Activated CD8-positive, alpha-beta memory T cell treated with anti-CD3 and anti-CD28 coated beads, Interleukin-2, amount 50 U/mL, for 24 hours (primary cell): Measurements from ENCODE around the gene EDRF1.
"Not testable (repeated sequence)": the region's sequence is repeated elsewhere in the genome, so short reads cannot be mapped to it uniquely, and the experiment has no call there.

Experiments used
- DNase-seq: peaks from one replicate; pipeline ENCODE4 v3.0.0-alpha.2; 2020; ENCODE audit errors: extremely low read depth

EDRF1 gene

DNA sequence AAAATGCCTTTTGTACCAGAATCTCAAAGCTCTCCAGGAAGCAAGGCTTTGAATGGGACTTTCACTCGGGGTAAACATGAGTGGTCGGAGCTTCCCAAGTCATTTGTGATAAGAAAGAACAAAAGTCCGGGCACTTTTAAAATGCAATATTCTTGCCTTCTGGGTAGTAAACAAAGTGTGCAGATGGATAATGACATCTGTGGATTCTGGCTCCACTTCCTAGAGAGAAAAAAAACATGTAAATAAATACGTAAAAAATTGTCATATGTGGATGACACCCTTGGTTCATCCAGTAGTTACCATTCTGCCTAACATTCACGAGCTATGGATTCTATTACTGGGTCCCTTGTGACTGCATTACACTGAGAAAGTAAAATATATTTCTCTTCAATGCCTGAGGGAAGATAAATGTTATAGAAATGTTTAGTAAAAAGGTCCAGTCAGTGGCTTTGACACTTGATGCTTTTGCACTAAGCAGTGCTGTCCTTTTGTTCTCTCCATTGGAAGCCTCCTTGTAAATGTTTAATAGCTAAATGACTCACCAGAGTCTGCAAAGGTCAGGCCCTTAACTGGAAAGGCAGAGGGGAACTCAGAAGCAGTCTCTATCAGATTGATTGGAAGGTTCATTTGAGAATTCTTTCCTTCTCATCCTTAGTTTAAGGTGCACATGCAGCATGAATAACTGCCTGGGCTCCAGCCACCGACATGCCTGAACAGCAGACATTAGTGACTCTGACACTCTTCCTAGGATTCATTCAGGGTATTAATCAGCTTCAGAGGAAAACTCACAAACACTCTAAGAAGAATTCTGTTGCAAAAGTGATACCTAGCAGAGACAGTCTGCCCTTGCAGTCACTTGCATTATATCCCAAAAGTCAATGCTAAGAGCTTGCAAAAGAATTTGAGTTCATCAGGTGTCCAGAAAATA, 11.7 kb upstream of the EDRF1 start:
- no peak for DNase-seq

DNA sequence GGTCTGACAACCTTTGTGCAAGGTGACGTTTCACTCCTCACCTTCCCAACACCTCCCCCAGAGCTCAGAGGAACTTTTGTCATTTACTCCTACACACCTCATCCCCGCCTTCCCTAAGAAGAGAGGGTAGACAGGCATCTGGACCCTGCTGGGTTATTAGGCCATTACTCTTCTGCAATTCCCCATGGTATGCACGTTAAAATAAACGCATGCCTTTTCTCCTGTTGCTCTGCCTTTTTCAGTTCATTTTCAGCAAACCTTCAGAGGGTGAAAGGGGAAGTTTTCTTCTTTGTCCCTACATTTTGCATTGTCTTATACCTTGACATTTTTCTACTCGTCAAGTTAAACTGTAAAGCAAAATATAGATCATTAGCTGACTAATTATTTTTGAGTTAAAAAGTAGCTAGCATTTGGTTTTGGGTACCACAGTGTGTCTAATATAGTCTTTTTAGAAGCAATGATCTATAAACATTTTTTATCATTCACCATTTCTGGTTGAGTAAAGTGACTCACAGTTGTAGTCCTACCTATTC, 10.5 kb upstream of the EDRF1 start:
- DNase-seq, result no peak

DNA sequence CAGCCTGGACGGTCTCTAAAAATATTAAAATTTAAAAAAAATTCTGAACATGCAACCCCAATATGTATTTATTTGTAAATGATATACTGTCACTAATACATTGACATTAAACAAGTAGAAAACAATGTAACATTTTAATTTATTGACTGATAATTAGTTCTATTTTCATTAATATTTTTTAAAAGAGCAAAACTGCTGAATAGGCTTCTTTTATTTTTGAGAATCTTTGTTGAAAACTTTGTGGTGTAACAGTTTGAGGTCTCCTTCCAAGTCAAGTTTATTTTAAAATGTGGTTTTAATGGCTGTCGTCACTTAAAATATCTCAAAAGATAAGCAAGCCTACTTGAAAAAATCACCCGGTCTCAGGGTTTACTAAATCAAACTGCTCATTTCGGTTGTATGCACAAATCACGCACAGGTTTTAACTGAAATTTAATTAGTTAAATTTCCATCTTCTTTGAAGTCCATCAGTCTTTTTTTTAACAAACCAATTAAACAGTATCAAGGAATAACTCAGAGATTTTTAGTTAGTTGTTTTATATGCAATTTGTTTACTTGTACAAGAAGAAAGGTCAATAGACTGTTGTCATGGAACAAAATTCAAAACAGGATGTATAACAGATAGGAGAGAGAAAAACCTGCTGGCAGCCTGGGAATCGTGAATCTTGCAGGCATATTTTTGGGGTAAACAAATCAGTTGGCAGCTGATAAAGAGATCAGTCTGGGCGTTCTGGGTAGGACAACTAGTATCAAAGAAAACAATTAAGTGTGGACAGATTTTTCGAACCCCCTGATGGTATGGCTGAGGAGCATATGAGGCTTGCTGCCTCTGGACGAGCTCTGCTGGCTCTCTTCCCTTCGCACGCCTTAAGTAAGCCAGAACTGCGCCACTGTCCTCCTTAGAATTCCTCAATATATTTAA, 9.7 kb upstream of the EDRF1 start:
- DNase-seq, result no peak

DNA sequence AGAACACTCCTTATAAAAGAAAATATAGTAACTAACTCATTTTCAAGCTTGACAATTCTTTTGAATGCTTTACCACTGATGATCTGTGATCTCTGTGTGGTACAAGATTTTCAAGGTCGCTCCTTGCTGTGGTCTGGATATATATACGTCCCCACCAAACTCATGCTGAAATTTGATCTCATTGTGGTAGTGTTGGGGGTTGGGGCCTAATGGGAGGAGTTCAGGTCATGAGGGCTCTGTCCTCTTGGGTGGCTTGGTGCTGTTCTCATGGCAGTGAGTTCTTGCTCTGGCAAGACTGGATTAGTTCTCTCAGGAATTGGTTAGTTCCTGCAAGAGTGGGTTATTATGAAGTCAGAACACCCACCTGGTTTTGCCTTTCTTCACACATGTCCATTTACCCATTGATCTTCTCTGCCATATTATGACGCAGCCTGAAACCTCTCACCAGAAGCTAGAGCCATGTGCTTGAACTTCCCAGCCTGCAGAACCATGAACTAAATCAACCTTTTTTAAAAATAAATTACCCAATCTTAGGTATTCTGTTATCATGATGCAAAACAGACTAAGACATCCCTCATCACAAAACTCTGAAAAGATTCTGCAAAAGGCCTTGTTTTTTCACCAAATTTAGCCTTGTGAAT, 8.3 kb upstream of the EDRF1 start:
- no peak for DNase-seq

DNA sequence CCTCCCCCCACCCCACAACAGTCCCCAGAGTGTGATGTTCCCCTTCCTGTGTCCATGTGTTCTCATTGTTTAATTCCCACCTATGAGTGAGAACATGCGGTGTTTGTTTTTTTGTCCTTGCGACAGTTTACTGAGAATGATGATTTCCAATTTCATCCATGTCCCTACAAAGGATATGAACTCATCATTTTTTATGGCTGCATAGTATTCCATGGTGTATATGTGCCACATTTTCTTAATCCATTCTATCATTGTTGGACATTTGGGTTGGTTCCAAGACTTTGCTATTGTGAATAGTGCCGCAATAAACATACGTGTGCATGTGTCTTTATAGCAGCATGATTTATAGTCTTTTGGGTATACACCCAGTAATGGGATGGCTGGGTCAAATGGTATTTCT, 4.8 kb upstream of the EDRF1 start:
- not testable (repeated sequence) for DNase-seq

DNA sequence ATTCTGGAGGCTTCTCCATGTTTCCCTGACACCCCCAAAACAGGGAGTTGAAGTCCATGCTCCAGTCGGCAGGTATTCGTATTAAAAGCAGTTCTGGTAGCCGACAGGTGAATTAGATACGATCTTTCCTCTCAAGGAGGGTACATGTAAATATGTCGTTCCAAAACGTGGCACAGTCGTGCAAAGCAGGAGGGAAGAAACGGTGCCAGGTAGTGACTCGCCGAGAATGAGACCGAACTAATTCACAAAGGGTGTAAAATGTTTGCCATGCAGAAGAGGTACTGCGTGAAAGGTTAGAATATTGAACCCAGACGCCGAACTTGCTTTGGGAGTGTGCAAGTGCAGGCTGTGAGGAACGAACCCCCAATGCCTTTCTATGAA, 483 bp downstream of the EDRF1 start:
- DNase-seq, result no peak

DNA sequence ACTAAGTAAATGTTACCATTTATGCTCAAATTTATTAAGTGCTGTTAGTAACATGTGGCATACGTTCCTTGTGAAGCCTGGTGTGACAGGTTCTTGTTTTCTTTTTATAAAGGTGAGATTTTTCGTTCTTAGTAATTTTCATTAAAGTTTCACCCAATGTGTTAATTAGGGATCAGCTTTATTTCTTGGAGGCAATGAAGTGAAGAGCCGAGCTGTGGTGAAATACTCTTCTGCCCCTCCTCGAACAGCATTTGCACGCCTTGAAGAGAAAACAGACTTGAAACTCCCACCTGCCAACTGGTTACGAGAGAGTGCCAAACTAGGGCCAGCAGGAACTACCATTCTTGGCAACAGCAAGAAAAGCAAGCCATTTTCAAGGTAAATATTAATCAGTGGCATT, 1.5 kb downstream of the EDRF1 start:
- DNase-seq, result no peak

DNA sequence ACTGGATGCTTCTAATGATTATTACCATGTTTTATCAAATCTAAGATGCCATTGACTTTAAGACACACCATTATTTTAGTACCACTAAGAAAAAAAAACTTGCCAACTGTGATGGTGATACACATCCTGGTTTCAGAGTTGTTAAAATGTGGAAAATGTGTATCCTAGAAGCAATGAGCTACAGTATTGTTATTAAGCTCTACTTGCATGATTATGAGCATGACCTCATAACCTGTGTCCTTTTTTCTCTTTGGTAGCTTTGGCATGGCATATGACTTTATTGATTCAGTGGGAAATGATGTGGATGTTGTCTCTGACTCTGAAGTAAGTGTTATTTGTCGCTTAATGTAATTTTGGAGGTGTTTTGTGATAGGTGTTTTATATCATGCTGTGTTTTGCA, 3.3 kb downstream of the EDRF1 start:
- no peak for DNase-seq

DNA sequence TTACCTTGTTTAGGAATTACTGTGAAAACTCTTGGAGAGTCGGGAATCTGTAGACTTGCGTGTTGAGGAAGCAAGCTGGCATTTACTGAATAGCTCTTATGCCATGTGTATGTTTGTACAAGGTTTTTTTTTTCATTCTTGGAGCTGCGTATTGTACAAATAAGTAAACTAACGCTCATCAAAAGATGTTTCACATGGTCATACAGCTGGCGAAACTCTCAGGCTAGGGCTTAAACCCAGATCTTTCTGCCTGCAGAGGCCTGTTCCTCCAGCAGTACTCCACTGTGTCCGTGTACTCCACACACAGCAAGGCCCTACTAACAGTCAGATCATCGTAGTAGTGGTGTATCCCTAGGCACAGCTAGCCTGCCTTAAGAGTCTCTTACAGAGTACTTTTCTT, 7.4 kb downstream of the EDRF1 start:
- DNase-seq, result no peak

DNA sequence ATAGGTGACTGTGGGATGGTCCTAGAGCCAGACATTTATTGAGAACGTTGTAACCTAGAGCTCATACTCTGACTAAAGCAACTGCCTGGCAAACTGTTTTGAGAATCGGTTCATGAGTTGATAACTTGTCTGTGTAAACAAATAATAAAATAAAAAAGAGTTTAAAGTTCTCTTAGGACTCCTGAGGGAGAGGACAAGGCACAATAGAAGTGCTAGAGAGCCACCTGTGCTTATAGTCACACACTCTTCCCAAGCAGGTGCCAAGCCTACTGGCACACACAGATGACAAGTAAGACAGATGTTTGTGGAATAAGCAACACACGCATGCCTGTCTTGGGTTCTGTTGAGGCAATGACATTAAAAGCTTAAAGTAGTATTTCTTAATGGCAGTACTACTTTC, 7.9 kb downstream of the EDRF1 start:
- no peak for DNase-seq

DNA sequence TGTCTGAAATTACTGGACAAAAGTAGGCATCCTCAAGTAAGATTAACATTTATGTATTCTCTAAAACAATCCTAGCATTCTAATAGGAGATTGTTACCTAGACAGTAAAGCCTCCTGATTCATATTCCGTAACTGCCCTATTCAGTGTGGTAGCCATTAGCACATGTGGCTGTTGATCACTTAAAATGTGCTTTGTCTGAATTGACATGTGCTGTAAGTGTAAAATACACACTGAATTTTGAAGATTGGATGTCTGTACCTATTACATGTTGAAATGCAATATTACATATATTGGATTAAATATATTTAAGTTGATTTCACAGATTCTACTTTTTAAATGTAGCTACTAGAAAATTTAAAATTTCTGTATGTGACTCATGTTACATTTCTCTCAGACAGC, 14.6 kb downstream of the EDRF1 start:
- DNase-seq, result no peak

DNA sequence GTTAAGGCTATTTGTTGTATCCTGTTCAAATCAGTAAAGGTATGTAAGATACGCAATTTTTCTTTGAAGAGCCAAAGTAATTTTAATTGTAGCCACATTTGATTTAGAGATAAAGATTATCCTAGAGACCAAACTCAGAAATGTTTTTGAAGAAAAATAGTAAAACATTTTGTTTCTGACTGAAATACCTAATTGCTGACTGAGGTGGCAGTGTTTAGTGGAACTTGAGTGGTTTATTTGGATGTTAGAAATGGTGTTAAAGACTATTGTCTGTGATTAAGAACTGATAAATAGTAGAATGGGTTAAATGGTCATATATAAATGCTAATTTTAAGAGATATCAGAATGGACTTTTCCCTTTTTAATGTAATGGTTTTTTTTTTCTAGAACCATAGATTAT, 15.3 kb downstream of the EDRF1 start:
- DNase-seq, result no peak

DNA sequence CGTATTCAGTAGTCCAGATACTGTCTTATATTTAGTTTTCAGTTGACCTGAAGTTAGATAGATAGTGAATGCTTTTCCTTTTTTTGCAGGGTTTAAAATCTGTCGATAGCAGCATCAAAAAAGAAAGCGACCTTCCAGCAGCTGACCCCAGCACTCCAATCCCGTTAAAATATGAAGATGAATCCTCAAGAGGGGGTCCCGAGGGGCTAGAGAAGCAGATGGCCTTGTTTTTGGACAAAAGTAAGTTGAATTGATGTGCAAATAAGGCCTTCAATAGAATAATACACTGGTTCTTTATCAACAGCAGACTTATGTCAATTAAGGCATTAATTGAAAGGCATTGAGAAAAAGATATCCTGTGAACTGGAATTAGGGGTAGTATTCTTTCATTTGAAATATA, 18.7 kb downstream of the EDRF1 start:
- no peak for DNase-seq

DNA sequence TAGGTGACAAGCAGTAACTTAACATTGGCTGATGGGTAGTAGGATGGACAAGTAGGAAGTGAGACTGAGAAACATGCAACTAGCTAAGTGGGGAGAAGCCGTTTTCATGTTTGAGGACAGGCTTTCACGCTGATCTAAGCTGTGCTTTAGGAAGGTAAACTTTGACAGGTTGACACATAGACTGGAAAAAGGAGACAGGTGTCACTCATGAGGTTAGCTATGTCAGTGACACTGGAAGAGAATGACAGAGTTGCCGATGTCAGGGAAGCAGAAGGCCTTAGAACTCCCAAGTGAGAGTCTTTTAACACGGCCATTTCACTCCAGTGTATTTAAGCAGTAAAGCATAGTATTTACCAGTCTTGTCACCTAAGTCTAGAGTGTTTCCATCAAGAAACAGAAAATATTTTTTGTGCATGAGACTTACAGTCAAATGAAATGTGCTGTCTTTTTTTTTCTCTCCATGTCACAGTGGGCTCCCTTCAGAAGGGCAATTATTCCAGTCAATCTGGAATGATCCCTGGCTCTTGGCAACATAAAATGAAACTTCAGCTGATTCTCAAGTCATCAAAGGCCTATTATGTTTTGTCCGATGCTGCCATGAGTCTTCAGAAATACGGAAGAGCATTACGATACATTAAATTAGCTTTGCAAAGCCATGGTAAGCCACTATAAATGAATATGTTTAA, 20.6 kb downstream of the EDRF1 start:
- DNase-seq, result no peak

DNA sequence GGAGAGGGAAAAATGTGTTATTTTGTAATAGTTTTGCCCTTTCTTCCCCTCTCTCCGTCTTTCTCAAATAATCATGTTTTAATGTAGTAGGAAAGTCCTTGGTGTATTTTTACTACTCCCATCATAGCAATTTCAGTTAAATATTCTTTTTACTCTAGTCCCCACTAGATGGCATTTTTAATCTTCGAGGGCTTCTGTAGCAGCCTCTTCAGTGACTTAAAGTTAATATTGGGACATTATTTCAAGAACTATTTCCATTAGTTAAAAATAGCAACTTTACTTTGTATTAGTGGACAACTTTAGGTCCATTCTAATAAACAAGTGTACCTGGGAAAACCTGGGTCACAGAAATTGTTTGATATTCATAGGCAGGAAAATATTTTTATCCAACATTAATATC, 23.0 kb downstream of the EDRF1 start:
- DNase-seq, result no peak

DNA sequence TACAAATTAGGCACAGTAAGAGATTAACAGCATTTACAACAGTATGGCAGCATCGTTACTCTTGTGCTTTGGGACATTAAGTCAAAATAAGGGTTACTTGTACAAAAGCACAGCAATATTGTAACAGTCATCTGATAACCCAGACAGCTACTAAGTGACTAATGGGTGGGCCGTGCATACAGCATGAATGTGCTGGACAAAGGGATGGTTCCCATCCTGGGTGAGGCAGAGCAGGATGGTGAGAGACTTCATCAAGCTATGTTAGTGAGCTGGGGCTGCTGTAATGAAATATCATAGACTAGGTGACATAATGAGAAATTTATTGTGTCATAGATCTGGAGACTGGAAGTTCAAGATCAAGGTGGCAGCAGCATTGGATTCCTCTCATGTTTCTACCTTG, 25.4 kb downstream of the EDRF1 start:
- no peak for DNase-seq

DNA sequence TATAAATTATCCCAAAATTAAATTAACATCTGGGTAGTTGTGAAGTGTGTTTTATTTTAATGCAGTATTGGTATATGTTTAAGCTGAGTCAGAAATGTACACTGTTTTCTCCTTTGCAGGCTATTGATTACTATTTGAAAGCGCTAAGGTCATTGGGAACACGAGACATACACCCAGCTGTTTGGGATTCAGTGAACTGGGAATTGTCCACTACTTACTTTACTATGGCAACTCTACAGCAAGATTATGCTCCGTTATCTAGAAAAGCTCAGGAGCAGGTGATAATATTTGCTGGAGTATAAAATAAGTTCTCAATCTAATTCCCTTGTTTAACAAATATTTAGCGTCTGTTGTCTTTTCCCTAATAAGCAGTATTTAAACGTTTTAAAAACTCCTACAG, 27.9 kb downstream of the EDRF1 start:
- DNase-seq, result no peak

DNA sequence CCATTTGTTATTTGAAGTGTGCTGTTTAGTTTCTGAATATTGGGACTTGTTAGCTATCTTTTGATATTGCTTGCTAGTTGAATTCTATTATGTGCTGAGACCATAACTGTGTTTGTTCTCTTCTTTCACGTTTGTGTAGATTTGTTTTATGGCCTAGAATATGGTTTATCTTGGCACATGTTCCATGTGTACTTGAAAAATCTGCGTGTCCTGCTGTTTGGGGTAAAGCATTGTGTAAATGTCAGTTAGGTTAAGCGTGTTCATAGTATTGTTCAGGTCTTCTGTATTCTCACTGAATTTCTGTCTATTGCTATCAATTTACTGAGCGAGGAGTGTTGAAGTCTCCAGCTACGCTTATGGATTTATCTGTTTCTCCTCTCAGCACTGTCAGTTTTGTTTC, 36.7 kb downstream of the EDRF1 start:
- DNase-seq, result no peak

DNA sequence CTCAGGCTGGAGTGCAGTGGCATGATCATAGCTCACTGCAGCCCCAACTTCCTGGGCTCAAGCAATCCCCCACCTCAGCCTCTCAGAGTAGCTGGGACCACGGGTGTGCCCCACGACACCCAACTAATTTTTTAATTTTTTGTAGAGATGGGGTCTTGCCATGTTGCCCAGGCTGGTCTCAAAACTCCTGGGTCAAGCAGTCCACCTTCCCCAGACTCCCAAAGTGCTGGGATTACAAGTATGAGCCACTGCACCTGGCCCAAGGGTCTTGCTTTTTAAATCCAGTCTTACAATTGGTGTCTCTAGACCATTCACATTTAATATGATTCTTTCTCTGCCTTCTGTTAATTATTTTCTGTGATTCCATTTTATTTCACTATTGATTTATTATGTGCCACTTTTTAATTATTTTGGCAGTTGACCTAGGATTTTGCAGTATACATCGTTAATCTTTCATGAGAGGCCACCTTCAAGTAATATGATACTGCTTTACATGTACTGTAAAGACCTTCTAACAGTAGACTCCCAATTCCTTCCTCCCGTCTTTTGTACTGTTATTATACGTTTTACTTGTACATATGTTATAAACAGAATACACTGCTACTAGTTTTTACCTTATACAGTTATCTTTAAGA, 37.5 kb downstream of the EDRF1 start:
- DNase-seq, result no peak

DNA sequence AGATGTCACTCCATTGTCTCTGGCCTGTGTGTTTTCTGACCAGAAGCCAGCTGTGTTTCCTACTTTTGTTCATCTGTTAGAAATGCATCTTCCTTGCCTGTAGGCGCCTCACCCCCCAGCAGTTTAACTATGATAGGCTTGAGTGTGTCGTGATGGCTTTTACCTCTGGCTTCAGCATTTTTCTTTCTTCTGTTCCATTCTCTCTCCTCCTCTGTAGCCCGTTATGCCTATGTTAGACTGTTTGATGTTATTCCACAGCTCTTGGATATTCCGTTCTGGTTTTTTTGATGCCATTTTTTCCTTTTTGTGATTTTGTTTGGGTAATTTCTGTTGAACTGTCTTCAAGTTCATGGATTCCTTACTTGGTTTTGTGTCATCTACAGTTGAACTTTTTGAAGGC, 38.2 kb downstream of the EDRF1 start:
- no peak for DNase-seq

DNA sequence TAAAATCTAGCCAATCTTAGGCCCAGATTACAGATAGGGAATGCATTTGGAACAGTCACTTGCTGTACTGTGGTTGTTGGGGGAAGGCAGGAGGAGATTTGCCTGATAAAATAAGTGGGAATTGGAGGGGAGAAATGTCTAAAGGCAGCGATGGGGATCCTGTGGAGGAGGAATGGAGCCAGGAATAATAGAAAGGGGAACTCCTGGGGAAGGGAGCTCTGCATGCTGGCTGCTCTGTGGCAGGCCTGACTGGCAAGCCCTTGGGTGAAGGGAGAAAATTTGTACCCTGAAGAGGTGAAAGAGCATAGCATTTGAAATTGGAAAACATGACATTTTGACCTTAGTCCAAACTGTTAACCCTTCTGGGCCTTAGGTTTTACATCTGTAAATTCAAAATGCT, 42.5 kb downstream of the EDRF1 start:
- no peak for DNase-seq
